NCI-H146 (cell line): ENCODE measurements around the gene SORL1.
A peak's percentile ranks its signal among the peaks of the same experiment; 100 is the strongest.
"Not testable (repeated sequence)": the region's sequence is repeated elsewhere in the genome, so short reads cannot be mapped to it uniquely, and the experiment has no call there.

Experiments
- DNase-seq: peaks from one replicate; lab custom pipeline; 2025; lab: John Stamatoyannopoulos, UW

SORL1 gene

GRCh38 chr11:121474680-121475079 is 22.6 kb downstream of the SORL1 start:
- no peak for DNase-seq

DNA sequence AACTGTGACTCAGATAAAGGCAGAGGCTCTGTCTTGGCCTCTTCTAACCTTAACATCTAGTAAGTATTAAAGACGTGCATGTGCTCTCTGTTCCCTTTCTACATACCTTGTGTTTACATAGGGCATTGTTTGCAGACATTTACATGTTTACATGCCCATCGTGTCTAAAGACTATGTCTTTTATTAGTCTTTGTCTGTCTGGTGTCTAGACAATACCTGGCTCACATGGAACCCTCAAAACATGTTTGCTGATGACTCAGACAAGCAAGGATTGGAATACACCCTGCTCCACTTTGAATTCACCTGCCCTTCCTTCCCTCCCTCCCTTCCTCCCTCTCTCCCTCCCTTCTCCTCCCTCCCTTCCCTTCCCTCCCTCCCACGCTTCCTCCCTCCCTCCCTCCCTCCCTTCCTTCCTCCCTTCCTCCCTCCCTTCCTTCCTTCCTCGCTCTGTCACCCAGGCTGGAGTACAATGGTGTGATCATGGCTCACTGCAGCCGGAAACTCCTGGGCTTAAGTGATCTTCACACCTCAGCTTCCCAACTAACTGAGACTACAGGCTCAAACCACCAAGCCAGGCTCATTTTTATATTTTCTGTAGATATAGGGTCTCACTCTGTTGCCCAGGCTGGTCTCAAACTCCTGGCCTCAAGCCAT is 24.4 kb downstream of the SORL1 start:
- peak; percentile 91 for DNase-seq

DNA sequence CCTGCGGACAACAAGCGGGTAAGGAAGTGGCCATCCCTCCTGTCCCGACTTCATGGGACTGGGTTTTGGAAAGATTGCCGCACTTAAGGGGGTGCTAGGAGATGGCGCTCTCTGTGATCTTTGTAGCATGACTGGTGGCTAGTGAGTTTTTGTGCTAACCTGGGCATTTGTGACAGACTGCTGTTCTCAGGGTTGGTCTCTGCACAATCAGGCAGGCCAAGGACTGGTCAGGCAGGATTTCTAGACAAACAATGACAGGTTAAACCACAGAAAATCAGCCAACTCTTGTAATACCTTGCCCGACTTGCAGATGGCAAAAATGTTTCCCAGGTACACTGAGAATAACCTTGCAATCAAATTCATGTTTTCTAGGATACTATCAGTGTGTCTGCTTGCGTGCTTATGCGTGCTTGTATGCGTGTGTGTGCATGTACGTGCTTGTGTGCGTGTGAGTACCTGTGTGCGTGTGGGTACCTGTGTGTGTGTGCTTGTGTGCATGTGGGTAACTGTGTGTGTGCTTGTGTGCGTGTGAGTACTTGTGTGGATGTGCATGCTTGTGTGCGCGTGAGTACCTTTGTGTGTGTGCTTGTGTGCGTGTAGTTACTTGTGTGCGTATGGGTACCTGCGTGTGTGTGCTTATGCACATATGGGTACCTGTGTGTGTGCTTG is 26.2 kb downstream of the SORL1 start:
- no peak for DNase-seq

DNA sequence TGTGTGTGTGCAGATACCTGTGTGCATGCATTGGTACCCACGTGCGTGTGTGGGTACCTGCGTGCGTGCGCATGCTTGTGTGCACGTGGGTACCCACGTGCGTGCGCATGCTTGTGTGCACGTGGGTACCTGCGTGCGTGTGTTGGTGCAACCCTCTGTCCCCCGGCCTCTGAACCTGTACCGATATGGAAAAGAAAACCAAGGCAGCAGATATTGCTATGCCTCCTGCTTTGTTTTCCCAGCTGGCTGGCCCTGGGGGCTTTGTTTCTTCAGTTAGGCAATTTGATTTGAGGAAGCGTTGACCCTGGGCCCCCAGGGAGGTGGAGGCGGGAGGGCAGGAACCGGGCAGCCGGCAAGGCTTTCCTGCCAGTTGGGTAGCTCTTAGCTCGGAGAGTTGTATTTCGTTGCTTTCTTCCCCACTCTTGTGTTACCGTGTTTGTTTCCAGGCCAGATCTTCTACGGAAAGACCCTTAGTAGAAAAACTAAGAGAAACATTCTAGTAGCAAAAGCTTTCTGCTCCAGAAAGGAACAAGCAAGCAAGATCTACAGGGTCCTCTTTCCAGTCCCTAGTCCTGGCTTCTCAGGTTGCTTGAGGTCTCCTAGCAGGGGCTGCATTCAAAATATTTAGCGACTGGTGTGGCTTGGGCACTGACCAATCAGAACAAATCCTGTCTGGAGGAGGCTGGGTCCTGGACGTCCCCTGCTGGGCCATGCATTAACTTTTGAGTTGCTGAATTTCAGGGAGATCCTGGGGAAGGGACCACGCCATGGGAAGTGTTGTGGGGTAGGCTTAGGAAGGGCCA is 27.0 kb downstream of the SORL1 start:
- DNase-seq = no peak

- peak; percentile 9 for DNase-seq
Measured at GRCh38 chr11:121479698-121480238, 27.7 kb downstream of the SORL1 start.

DNA sequence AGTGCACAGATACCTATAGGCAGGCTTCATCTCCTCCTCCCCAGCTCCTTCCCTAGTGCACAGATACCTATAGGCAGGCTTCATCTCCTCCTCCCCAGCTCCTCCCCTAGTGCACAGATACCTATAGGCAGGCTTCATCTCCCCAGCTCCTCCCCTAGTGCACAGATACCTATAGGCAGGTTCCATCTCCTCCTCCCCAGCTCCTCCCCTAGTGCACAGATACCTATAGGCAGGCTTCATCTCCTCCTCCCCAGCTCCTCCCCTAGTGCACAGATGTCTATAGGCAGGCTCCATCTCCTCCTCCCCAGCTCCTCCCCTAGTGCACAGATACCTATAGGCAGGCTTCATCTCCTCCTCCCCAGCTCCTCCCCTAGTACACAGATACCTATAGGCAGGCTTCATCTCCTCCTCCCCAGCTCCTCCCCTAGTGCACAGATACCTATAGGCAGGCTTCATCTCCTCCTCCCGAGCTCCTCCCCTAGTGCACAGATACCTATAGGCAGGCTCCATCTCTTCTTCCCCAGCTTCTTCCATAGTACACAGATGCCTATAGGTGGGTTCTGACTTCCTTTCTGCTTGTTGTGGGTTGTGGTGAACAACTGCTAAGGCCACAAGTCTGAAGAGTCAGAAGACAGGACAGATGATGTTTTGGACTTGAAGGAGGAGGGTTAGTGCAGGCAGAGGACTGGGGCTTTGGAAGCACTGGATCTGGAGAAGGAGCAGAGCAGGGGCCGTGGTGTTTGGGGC is 29.5 kb downstream of the SORL1 start:
- DNase-seq = not testable (repeated sequence)

GRCh38 chr11:121482231-121483129 is 30.4 kb downstream of the SORL1 start:
- no peak for DNase-seq

DNA sequence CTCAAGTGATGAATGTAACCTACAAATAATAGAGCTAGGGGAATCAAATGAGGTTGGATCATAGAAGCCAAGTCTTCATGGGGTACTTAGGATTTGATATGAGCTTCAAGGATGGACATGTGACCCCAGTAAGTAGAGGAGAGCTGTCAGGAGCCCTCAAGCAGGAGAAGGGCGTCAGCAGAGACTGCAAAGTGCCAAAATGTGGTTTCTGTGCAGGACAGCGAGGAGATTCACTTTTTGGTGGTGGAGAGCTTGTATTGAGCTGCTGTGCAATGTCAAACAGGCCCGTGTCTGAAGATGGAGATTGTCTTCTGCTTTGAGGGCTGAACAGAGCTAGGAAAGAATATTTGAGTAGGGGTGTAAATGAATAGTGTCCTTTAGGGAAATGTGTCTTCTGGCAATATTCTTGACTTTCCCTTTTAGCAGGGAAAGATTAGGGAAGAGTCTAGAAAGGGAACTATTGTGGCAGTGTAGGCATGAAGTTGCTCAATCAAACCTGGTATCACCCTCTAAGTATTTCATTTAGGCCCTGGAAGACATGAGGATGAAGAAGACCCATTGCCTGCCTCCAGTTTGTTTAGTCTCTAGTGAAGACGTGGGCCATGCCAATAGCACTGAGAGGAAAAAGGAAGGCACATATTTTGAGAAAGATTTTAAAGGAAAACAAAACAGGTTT is 31.8 kb downstream of the SORL1 start:
- DNase-seq = no peak

DNA sequence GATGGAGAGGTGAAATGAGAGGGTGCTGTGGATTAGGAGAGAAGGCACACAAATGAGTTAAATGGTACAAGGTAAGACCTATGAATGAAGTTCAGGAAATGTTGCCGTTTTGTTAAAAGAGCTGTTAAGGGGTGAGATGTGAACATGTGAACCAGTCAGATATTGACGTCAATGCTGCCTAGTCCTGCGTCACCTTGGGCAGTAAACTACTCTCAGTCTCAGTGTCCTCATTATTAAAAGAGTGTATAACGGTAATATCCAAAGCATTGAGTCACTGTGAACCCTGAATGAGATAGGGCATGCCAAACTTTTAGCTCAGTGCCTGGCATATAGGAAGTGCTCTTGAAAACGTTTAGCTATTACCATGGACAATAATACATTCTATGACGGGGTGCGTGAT is 33.1 kb downstream of the SORL1 start:
- no peak for DNase-seq

GRCh38 chr11:121486054-121486453 is 33.9 kb downstream of the SORL1 start:
- DNase-seq = no peak

GRCh38 chr11:121487191-121487590 is 35.1 kb downstream of the SORL1 start:
- DNase-seq = no peak

- no peak for DNase-seq
Measured at GRCh38 chr11:121488170-121488569, 36.1 kb downstream of the SORL1 start.

DNA sequence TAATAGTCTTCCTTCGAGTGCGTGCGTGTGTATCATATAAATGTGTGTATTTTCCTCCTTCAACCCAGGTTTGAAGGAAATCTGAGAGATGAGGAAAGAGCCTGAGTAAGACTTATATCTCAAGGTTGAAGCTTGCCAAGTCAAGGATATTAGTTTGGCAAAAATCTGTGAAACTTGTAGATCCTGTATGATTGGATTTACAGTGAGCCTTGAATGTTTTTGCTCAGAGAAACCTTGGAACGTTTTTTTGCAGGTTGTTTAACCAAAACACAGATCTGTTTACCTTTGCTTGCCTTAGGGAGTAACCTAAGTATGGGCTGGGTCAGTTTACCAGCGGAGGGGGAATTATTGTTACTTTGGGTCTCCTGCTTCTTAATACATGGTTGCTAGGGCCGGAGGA is 36.5 kb downstream of the SORL1 start:
- no peak for DNase-seq

GRCh38 chr11:121489823-121490222 is 37.7 kb downstream of the SORL1 start:
- no peak for DNase-seq

DNA sequence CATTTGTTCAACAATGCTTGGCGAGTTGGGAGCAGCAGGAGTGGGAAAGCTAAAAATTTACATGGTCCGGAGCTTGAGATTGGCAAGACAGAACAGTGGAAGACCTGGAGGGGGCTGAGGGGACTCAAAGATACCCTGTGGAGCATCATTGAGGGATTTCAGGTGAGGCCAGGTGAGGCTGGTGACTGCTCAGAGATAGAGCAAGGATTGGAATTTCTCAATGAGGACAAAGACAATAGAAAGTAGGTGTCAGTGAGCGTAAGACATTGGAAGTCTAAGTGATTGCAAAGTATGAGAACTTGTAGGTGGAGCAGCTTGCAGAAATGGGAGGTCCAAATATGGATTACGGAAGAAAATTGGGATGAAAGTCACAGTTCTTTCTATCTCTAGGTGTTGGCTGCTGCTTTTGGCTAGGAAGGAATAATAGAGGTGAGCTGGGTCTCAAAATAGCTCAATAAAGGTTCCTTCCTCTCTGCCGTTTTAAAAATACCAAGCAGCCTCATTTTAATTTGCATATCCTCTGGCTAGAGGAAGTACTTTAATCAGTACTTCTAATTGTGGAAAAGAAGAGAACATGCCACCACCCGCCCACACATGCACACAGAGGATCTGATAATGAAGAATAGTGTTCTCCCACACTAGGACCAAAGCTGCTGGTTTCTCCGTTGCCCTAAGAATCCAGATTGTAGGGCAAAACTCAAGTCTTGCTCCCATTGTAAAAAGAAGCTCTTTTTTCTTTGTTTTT is 42.4 kb downstream of the SORL1 start:
- no peak for DNase-seq

GRCh38 chr11:121497176-121497998 is 45.3 kb downstream of the SORL1 start:
- DNase-seq = no peak

DNA sequence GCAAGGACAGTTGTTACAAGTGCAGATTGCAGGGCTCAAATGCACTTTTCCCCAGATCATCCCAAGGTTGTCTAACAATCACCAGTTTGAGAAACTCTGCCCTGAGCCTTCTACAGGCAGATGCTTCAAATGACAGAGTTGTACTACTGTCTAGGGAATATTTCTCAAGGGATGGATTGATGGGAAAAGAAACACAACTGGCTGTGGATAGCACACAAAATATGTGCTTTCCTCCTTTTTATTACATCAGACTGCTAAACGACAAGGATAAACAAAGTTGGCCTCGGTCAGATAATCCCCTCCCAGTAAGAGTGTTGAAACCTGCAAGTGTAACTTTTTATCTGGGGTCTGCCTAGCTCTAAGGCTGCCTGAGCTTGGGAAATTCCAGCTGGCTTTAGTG is 47.3 kb downstream of the SORL1 start:
- DNase-seq = no peak

DNA sequence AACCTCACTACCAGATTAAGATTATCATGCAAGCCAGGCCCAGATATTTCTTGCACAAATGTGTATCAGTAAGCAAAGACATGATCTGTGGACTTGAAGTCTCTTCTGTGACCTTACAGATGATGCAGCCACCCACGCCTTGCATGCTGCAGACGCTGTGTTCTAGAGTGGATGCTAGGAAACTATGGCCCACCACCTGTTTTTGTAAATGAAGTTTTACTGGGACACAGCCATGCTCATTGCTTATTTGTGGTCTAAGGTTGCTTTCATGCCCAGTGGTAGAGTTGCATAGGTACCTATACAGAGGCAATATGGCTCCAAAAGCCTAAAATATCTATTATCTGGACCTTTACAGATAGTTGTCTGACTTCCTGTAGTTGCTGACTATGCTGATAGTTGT is 48.2 kb downstream of the SORL1 start:
- no peak for DNase-seq

GRCh38 chr11:121500717-121501116 is 48.6 kb downstream of the SORL1 start:
- no peak for DNase-seq
